K562 (cell line): ENCODE measurements around the gene AP4E1. TPM values are rescaled to one million over a fixed set of nuclear protein-coding genes. Genes with fewer than 3 reads are reported as not detected.

Experiments used
- ARID1B ChIP-seq: fragments of 450-650 bp; IDR thresholded peaks from 2 replicates; pipeline ENCODE4 v1.6.1; 2016; ENCODE audit warnings: antibody characterized with exemption, mild to moderate bottlenecking, inconsistent platforms
- ATF7 ChIP-seq: fragments of 450-650 bp; IDR thresholded peaks from 2 replicates; pipeline ENCODE4 v1.7.1; 2014; ENCODE audit warnings: mild to moderate bottlenecking, moderate library complexity
- CBFA2T3 ChIP-seq: fragments of 450-650 bp; IDR thresholded peaks from 2 replicates; pipeline ENCODE4 v1.6.1; 2017
- DPF2 ChIP-seq: fragments of 450-650 bp; IDR thresholded peaks from 2 replicates; pipeline ENCODE4 v1.6.1; 2016
- EP400 ChIP-seq: fragments of 450-650 bp; IDR thresholded peaks from 2 replicates; pipeline ENCODE4 v1.6.1; 2017; ENCODE audit warnings: antibody characterized with exemption, mild to moderate bottlenecking, moderate library complexity
- L3MBTL2 ChIP-seq: fragments of 450-650 bp; IDR thresholded peaks from 2 replicates; pipeline ENCODE4 v1.6.1; 2016; ENCODE audit warnings: mild to moderate bottlenecking, moderate library complexity
- MNT ChIP-seq, 2 experiments: fragments of 450-650 bp; conservative IDR thresholded peaks; 2 replicates each; pipeline ENCODE4 v1.6.1; 2017; ENCODE audit warnings: mild to moderate bottlenecking in 2 of 2, moderate library complexity in 2 of 2
- MXI1 ChIP-seq: IDR thresholded peaks from 2 replicates; pipeline ENCODE4 v1.6.1; 2011; ENCODE audit warnings: low read depth, mild to moderate bottlenecking, improper control_type of control experiment, low read length
- MYC ChIP-seq, 2 experiments: fragments of 250-450 bp in 1 of 2; sonication (Bioruptor Pico) in 1 of 2; IDR thresholded peaks; 2 replicates each; pipeline versions ENCODE4 v1.5.1 to v1.6.1; 2012 to 2021; ENCODE audit warnings: low read depth in 2 of 2, borderline replicate concordance in 1 of 2, improper control_type of control experiment in 1 of 2, low read length in 1 of 2, mild to moderate bottlenecking in 1 of 2, moderate library complexity in 1 of 2
- NFE2 ChIP-seq: IDR thresholded peaks from 2 replicates; pipeline ENCODE4 v1.6.1; 2014; ENCODE audit warnings: antibody characterized with exemption, low read depth
- PBX2 ChIP-seq, 2 experiments: IDR thresholded peaks in 1 of 2; conservative IDR thresholded peaks in 1 of 2; 2 replicates each; pipeline ENCODE4 v1.6.1; 2016; ENCODE audit warnings: low read depth in 2 of 2, mild to moderate bottlenecking in 1 of 2, missing compliant biosample characterization in 1 of 2, missing genetic modification characterization in 1 of 2, moderate library complexity in 1 of 2
- RREB1 ChIP-seq: fragments of 250-450 bp; sonication (Bioruptor Pico); IDR thresholded peaks from 2 replicates; pipeline ENCODE4 v1.4.0; 2020
- SNRNP70 ChIP-seq: fragments of 200-400 bp; formaldehyde crosslinking; optimal IDR thresholded peaks from 2 replicates; pipeline ENCODE3; 2017; ENCODE audit warnings: low read depth, low read length
- SOX6 ChIP-seq: fragments of 450-650 bp; IDR thresholded peaks from 2 replicates; pipeline ENCODE4 v1.6.1; 2014; ENCODE audit warnings: mild to moderate bottlenecking
- TAL1 ChIP-seq: fragments of 450-650 bp; IDR thresholded peaks from 2 replicates; pipeline ENCODE4 v1.6.1; 2016; ENCODE audit warnings: mild to moderate bottlenecking
- TEAD4 ChIP-seq, 2 experiments: sonication (generic) in 1 of 2; formaldehyde crosslinking in 1 of 2; IDR thresholded peaks; 2 replicates each; pipeline versions ENCODE4 v1.6.1 to v1.8.0; 2012 to 2022; ENCODE audit warnings: borderline replicate concordance in 1 of 2, inconsistent platforms in 1 of 2, low read length in 1 of 2, mild to moderate bottlenecking in 1 of 2, missing genetic modification reagents in 1 of 2
- ZNF24 ChIP-seq: fragments of 450-650 bp; IDR thresholded peaks from 2 replicates; pipeline ENCODE4 v1.6.1; 2016
- polyA plus RNA-seq, 8 experiments: library from polyadenylated mRNA; depleted of rRNA in 4 of 8; stranded (reverse) in 5 of 8; unstranded in 3 of 8; fragments of >200 nt; fragmentation: Nextera tagmentation in 2 of 8; fragmentation: Illumina TruSeq in 1 of 8; extraction: Ambion mirVana in 2 of 8; extraction: Trizol in 1 of 8; gene quantifications; 2 replicates each; pipeline versions ENCODE4 v1.2.1 to v1.2.3, GENCODE V29; 2011 to 2014; ENCODE audit warnings: inconsistent platforms in 1 of 8, missing spikeins in 1 of 8
- total RNA-seq, 7 experiments: library from RNA; depleted of rRNA in 6 of 7; stranded (reverse); fragments of >200 nt in 6 of 7; fragmentation: Illumina TruSeq in 2 of 7; extraction: Trizol in 2 of 7; gene quantifications; 2 replicates each; pipeline versions ENCODE4 v1.2.1 to v1.2.3, GENCODE V29; 2011 to 2021; ENCODE audit warnings: low replicate concordance in 1 of 7

Gene AP4E1
- total and polyA plus RNA-seq, 9 of the 15 experiments (the other 6 are each of a cell fraction or from before 2014, with no cell fraction given), result 1.3 to 11.5 (median 4.4) TPM

- no peak for TF ChIP-seq RREB1 (CRISPR knock-in tag)
- TF ChIP-seq NFE2, result peak; percentile 66
- peak; percentile 71 for TF ChIP-seq MXI1
- TF ChIP-seq ZNF24, result peak; percentile 65
- TF ChIP-seq ATF7, result peak; percentile 85
- TF ChIP-seq PBX2 (CRISPR knock-in tag; IDR thresholded peaks at IDR 0.05; ENCODE audit: low read depth), result no peak
- peak; percentile 92 for TF ChIP-seq PBX2 (tag; conservative IDR thresholded peaks at IDR 0.05; ENCODE audit: low read depth)
- peak; percentile 84 for TF ChIP-seq SOX6
- no peak for TF ChIP-seq SNRNP70
- peak; percentile 95 for TF ChIP-seq ARID1B
- peak; percentile 76 for TF ChIP-seq MYC (IDR thresholded peaks at IDR 0.05; ENCODE audit: low read depth, low read length)
- TF ChIP-seq MYC (CRISPR knock-in tag; IDR thresholded peaks at IDR 0.05; ENCODE audit: borderline replicate concordance, low read depth), result no peak
- TF ChIP-seq TAL1, result peak; percentile 78
- TF ChIP-seq CBFA2T3, result peak; percentile 86
- peak; percentile 95 for TF ChIP-seq DPF2
- peak; percentile 76 to 82 for TF ChIP-seq MNT (conservative IDR thresholded peaks at IDR 0.05)
- TF ChIP-seq L3MBTL2, result peak; percentile 49; the same call in 1 of the 2 replicates
- TF ChIP-seq EP400, result peak; percentile 49; the same call in 1 of the 2 replicates
- peak; percentile 86 for TF ChIP-seq TEAD4 (IDR thresholded peaks at IDR 0.05; ENCODE audit: low read length)
- no peak for TF ChIP-seq TEAD4 (CRISPR knock-in tag; IDR thresholded peaks at IDR 0.05; ENCODE audit: borderline replicate concordance)
Measured at GRCh38 chr15:51004103-51004551, 95.6 kb downstream of the AP4E1 start (continued).
